Left lung (tissue), 10 donors: ENCODE data around the gene STAMBPL1. TPM values are rescaled to one million over a fixed set of nuclear protein-coding genes. Genes with fewer than 3 reads are reported as not detected.

Experiments used
- ATAC-seq: fragments of 200-7000 bp; cut with Tn5 transposase; one replicate; pipeline ENCODE4 v1.9.1; 2020; ENCODE audit warnings: moderate library complexity
- DNase-seq, 4 donors: peaks; one replicate each; pipeline ENCODE4 v3.0.0-alpha.2; 2013 to 2020
- H3K27ac ChIP-seq, 2 donors: fragments of 200-600 bp; sonication (generic) in 1 of 2; one replicate each; pipeline versions ENCODE4 v1.5.0 to v1.8.0; 2020 to 2021
- H3K27me3 ChIP-seq, 2 donors: fragments of 200-600 bp; sonication (generic) in 1 of 2; one replicate each; pipeline versions ENCODE4 v1.5.0 to v1.8.0; 2020 to 2021
- H3K36me3 ChIP-seq, 2 donors: fragments of 200-600 bp; sonication (generic) in 1 of 2; one replicate each; pipeline versions ENCODE4 v1.5.0 to v1.8.0; 2020 to 2021
- H3K4me1 ChIP-seq, 2 donors: fragments of 200-600 bp; one replicate each; pipeline ENCODE4 v1.8.0; 2021
- H3K4me3 ChIP-seq, 2 donors: fragments of 200-600 bp; sonication (generic) in 1 of 2; one replicate each; pipeline versions ENCODE4 v1.5.0 to v1.8.0; 2020 to 2021; ENCODE audit warnings: mild to moderate bottlenecking in 1 of 2
- H3K9me3 ChIP-seq, 2 donors: fragments of 200-600 bp; sonication (generic) in 1 of 2; one replicate each; pipeline versions ENCODE4 v1.5.0 to v1.8.0; 2020 to 2021
- CTCF ChIP-seq, 2 donors: fragments of 200-600 bp; sonication (generic) in 1 of 2; IDR thresholded peaks; one replicate each; pipeline versions ENCODE4 v1.5.0 to v1.8.0; 2021; ENCODE audit warnings: antibody characterized with exemption in 2 of 2
- intact Hi-C, 2 donors: fragments of 100-400 bp; cut with DNase I; formaldehyde crosslinking; loops; one replicate each; pipeline versions ENCODE4 v1.11.2 to v1.14.2; 2022
- polyA plus RNA-seq, 6 donors: library from polyadenylated mRNA; unstranded; fragments of 120-200 nt; gene quantifications; one replicate each; pipeline ENCODE4 v1.2.1, GENCODE V29; 2013; ENCODE audit not compliant: insufficient read length in 6 of 6
- total RNA-seq, 2 donors: library from RNA; stranded (reverse); fragmentation: NEBNext Ultra II Directional; extraction: Animal tissue kit (Norgen Biotek cat#: 25700); gene quantifications; one replicate each; pipeline ENCODE4 v1.2.1, GENCODE V29; 2021
- donor health status: DM: no; HTN: yes; CAD: no.
- donor health status: DM: no; HTN: no; CAD: no.

The STAMBPL1 gene
- total and polyA plus RNA-seq, 8 donors = 7.5 to 13.4 (median 11.4) TPM

DNA sequence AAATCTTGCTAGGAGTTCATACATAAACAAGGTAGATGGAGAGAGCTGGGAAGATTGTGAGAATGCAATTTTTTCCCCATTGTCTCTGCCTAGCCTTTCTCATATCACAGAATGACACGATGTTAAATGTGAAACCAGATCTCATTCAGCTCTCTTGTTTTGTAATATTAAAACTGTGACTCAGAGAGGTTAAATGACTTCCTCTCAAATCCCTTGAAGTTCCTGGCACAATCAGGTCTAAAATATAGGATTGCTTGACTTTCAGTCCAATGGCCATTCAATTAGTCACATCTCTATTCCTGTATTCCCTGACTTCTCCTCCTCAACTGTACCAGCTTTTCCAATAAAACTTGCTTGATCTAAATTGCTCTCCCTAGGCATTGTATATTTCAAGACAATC is 31.5 kb upstream of the STAMBPL1 start:
- DNase-seq = no peak
- no peak for TF ChIP-seq CTCF (IDR thresholded peaks at IDR 0.05)
- H3K36me3 ChIP-seq = no peaks in the 10 kb centered on the region
- no peaks in the 10 kb centered on the region for H3K9me3 ChIP-seq
- intact Hi-C loops = no loop called here
- peak overlapping the region in 1 of 2 donors; percentile 42 for H3K4me3 ChIP-seq
- ATAC-seq = peak; percentile 20
- H3K27me3 ChIP-seq = no peaks in the 10 kb centered on the region
- H3K4me1 ChIP-seq = peaks cover 7 to 58% of the 10 kb centered on the region in 2 donors
- peak overlapping the region in 1 of 2 donors; percentile 53 for H3K27ac ChIP-seq

- Histone ChIP-seq H3K4me3 (peak overlapping the region in 1 of 2 donors; percentile 42), H3K27ac (peak overlapping the region in 1 of 2 donors; percentile 83), H3K36me3 (no peaks in the 10 kb centered on the region), H3K9me3 (no peaks in the 10 kb centered on the region), H3K27me3 (no peaks in the 10 kb centered on the region), H3K4me1 (peaks cover 7 to 65% of the 10 kb centered on the region in 2 donors)
- intact Hi-C loops = no loop called here
- no peak for ATAC-seq
- no peak for TF ChIP-seq CTCF (IDR thresholded peaks at IDR 0.05)
- DNase-seq = no peak
Measured at GRCh38 chr10:88849234-88849633, 30.8 kb upstream of the STAMBPL1 start.

GRCh38 chr10:88850712-88851111 is 29.3 kb upstream of the STAMBPL1 start:
- intact Hi-C loops = no loop called here
- no peak for ATAC-seq
- Histone ChIP-seq H3K4me3 (peak overlapping the region in 1 of 2 donors; percentile 42), H3K4me1 (peaks cover 7 to 72% of the 10 kb centered on the region in 2 donors), H3K9me3 (no peaks in the 10 kb centered on the region), H3K36me3 (no peaks in the 10 kb centered on the region), H3K27me3 (no peaks in the 10 kb centered on the region), H3K27ac (peak overlapping the region in 1 of 2 donors; percentile 83)
- TF ChIP-seq CTCF (IDR thresholded peaks at IDR 0.05) = no peak
- DNase-seq = no peak

DNA sequence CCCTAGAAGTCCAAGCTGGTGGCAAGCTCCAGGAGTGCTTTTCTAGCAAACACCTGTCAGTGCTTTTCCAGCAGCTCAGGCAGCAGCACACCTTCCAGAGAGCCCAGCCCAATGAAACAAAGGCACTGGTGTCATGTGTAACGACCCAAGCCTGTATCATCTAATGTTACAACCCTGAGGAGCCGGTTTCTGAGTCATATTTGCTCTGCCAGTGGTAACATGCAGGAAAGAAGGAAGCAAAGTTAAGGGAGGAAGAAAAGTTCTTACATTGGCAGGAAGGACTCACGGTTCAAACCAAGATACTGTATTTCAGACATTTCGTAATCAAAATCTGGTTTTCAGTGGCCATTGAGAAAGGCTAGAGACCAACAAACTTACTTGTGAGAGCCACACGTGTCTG is 28.3 kb upstream of the STAMBPL1 start, which contains the start of gene ANKRD22:
TSS of gene ANKRD22 (minus strand) at position 139 of the 400 bp plus-strand sequence. CDS start 237 bp downstream, outside the sequence.
- peak within 1 kb of the TSS; percentile 22 to 83 for H3K27ac ChIP-seq

GRCh38 chr10:88852327-88852726 is 27.7 kb upstream of the STAMBPL1 start:
- H3K4me3 ChIP-seq = no peak overlapping the region
- H3K36me3 ChIP-seq = no peaks in the 10 kb centered on the region
- no peak for TF ChIP-seq CTCF (IDR thresholded peaks at IDR 0.05)
- DNase-seq (no peak), ATAC-seq (no peak)
- no peaks in the 10 kb centered on the region for H3K9me3 ChIP-seq
- intact Hi-C loops = no loop called here
- H3K4me1 ChIP-seq = peaks cover 7 to 62% of the 10 kb centered on the region in 2 donors
- H3K27ac ChIP-seq = peak overlapping the region; percentile 22 to 83
- H3K27me3 ChIP-seq = no peaks in the 10 kb centered on the region

More for the DNA sequence above, 28.3 kb upstream of the STAMBPL1 start, which contains the start of gene ANKRD22:
- DNase-seq = peak in 3 of 4 donors; percentile 41 to 62 (median 48)
- H3K27me3 ChIP-seq = no peaks in the 10 kb centered on the region
- intact Hi-C loops = no loop called here
- H3K4me1 ChIP-seq = peaks cover 7 to 66% of the 10 kb centered on the region in 2 donors
- no peak for TF ChIP-seq CTCF (IDR thresholded peaks at IDR 0.05)
- ATAC-seq = peak; percentile 90
- peak within 1 kb of the TSS in 1 of 2 donors; percentile 42 for H3K4me3 ChIP-seq
- H3K36me3 ChIP-seq = no peaks in the 10 kb centered on the region
- no peaks in the 10 kb centered on the region for H3K9me3 ChIP-seq
